HG02970 (cell line): ENCODE data around the gene C2orf42.
"Not testable (repeated sequence)": the region's sequence is repeated elsewhere in the genome, so short reads cannot be mapped to it uniquely, and the experiment has no call there.

Source experiments
- ATAC-seq: cut with Tn5 transposase; IDR thresholded peaks from one replicate; pipeline ENCODE4 v1.9.1; 2021; ENCODE audit warnings: mild to moderate bottlenecking, moderate library complexity, moderate number of reproducible peaks; ENCODE audit not compliant: unreplicated experiment, low FRiP score

C2orf42 gene

DNA sequence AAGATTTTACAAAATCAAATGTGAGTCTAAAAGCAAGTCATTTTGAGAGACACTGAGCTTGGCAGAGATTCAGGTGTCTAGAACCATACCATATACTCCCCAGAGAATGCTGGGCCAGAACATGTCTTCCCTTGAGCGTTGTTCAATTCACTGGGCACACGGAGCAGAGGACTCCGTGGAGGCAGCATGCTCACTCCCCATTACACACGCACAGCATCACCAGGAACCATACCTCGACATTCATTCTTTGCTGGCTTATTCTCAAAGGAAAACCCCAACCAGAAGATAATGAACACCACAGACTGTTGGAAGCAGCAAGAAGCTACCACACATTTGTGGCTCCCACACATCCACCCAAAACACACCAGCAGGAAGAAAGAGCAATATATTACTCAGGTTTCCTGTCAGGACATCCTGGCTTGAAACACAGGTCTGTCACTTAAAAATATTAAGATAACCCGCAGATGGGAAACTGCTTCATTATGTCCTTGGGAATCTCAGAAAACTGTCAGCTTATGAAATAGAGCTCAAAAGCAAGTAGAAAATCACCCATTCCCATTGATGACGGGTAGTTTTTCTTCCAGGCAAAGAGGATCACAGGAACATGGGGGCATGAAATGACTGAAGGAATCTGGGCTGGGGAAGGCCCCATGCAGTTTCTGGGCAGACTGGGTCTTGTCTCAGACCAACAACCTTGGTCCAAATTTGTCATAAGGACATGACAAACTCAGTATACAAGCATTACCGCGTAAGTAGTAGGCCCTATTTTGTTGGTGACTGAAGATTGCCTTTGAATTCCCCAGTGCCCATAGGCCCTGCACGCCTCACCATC, 57.1 kb downstream of the C2orf42 start:
- ATAC-seq, result no peak

DNA sequence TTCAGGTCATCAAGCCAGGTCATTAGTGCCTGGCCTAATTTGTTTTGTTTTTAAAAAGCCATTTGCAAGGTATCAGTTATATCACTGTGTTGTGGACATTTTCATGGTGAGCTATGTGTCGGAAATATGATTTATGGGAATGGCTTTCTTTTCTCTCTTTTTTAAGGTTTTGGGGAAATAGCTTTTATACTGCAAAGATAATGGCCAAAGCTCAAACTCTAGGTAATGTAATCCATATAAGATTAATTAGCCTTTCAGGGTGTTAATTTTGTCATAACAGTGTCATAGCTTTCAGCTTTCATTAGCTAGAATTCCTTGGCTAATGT, 57.7 kb downstream of the C2orf42 start:
- ATAC-seq, result no peak

DNA sequence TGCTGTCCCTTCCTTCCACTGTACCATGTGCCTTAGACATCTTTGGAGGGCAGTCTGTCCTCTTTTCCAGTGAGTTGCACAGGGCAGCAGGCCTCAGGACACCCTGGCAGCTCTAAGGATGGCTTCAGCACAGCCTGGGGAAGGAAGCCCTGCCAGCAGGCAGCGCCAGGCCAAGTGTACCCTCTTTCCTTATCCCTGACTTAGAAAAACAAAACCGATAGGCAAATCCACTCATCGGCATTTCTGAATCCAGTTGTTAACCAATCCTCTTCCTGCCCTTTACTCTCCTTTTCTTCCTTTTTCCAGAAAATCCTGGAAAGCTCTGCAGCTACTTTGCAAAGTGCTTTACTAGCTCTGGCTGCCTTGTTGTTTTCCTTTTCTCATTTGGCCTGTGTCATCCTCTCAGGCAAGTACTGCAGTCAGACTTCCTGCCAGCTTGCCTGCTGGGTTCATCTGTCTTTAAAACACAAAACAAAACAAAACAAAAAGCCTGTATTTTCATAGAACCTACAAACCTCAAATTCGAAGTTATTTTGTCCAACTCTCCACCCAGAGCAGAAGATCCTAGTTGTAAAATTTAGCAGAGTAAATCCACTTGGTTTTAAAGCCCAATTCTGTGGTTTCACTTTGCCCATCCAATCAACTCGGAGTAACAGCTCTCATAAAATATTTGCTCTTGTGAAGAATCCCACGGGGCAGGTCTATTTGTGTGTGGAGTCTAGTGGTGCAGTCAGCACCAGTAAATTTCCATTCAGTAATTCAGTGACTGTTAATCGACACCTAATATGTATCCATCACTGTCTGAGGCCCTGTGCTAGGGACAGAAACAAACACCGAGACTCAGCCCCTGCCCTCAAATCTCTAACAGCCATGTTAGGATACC, 58.3 kb downstream of the C2orf42 start:
- peak; percentile 46 for ATAC-seq

- ATAC-seq, result not testable (repeated sequence)
These were observed 59.3 kb downstream of the C2orf42 start for GRCh38 chr2:70131344-70132143.

DNA sequence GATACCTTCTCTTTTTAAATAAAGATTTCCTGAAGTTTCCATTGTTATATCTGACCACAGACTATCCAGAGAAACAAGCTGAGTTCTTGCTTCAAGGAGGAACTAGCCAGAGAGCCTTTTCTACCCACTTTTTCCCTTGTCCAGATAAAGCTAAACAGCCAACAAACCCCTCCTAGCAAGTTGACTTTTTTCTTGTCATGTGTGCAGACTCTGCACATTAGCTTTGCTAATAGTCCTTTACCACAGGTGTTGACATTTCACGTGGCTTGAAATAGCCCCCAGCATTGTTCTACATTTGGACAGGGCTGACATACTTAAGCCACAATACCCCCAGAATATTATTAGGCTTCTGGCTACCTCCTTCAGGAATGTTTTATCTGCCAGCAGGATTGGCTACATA, 62.8 kb downstream of the C2orf42 start:
- no peak for ATAC-seq

DNA sequence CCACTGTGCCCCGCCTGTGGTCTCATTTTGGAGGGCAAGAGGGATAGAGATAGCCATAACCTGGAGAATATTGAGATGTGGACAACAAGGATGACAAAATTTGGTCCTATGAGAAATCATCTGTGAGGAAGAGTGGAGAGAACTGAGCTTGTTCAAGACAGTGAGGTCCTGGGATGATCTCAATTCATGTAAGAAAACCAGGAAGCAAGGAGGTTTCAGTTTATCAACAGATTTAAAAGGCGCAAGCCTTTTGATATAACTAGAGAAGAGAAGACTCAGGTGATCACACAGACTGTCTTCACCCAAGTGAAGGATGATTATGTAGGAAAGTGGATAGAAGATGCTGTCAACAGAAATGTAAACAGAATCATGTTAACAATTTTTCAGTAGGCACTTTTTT, 64.4 kb downstream of the C2orf42 start:
- ATAC-seq, result no peak

GRCh38 chr2:70125498-70125898, 65.3 kb downstream of the C2orf42 start:
- no peak for ATAC-seq

DNA sequence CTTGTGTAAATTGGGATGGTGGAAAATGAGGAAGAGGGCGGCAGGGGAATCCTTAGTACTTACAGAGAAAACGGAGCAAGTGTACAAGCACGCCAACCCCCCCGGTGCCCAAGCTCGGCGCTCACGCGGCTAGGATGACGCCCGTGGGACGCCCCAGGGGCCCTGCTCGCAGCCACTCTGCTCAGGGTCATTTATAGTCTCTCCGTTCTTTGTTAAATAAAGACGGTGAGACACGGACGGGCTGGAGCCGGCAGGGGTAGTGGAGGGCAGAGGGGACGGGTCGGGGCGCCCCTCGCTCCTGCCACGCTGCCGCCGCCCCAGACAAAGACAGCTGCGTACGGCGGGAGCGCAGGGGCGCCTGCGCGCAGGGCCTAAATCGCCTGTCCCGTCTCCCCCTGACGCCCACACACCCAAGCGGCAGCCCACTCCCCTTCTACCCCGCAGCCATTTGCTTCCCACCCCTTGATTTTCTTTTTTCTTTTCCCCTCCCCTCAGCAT, 65.8 kb downstream of the C2orf42 start:
- ATAC-seq, result peak; percentile 36

DNA sequence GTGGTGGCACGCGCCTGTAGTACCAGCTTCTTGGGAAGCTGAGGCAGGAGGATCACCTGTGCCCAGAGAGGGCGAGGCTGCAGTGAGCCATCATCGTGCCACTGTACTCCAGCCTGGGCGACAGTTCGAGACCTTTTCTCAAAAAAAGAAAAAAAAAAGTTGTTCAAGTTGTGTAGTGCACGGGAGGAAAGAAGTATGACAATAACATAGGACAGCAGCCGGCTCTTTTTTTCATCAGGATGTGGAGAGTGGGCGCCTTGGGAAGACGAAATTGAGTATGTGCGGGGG, 67.0 kb downstream of the C2orf42 start:
- no peak for ATAC-seq

DNA sequence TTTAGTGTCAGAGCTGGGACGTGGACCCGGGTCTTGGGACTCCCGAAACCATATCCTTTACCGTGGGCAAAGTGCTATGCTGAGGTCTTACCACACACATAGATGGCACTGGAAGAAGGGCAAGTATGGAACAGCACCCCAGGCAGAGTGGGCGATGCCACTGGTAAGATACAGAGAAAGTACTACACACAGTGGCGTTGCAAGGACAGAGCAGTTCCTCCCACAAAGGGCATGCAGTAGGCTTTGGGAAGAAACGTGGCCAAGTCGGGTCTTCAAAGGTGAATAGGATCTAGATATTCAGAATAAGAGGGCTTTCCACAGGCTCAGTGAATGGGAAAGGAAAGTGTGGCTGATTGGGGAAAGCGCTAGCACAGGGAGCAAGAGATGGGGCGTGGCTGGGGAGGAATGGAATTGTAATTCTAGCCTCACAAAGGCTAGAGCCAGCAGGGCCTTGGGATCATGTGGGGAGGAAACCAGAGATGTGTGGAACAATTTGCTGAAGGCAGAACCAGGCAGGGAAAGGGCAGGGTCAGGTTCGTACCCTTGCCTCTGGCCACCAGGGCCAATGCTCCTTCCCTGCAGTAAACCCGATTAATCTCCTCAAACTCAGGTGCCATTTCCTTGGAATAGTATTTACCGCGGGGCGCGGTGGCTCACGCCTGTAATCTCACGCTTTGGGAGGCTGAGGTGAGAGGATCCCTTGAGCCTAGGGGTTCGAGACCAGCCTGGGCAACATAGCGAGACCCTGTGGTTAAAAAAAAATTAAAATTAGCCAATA, 67.6 kb downstream of the C2orf42 start:
- ATAC-seq, result no peak

DNA sequence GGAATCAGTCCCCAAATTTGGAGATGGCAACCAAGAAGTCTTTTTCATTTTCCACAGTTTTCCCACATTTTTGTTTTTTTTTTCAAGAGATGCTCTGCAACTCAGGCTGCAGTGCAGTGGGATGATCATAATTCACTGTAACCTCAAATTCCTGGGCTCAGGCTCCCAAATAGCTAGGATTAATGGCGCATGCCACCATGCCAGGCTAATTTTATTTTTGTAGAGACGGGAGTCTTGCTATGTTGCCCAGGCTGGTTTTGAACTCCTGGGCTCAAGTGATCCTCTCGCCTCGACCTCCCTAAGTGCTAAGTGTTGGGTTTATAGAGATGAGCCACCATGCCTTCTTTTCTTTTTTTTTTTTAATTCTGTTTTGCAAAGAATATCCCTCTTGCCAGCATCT, 68.3 kb downstream of the C2orf42 start:
- no peak for ATAC-seq

GRCh38 chr2:70121627-70122372, 69.0 kb downstream of the C2orf42 start:
- no peak for ATAC-seq

DNA sequence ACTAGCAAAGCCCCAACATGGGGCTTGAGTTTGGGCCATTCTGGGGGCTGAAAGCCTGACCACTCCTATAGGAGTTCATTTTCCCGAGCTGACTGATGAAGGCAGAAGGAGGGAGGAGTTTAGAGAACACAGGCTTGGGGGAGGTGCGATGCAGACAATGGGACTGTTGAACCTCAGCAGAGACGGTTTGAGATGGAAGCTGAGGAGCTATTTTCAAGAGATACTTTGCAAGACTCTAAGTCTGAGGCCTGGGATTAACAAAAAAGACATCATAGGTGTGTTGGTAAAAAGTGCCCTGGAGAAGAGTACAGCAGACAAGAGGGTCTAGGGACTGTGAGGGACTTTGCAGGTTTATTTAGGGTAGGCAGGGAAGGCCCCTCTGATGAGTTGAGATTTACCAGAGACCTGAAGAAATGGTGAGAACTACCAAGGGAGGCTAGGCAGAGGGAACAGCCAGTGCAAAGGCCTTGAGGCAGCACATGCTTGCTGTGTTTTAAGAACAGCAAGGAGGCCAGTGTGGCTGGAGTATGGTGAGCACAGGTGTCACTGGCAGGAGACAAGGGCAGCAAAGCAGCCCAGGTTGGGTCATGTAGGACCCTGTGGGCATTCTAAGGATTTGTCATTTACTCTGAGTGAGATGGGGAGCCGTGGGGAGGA, 71.9 kb downstream of the C2orf42 start:
- no peak for ATAC-seq

DNA sequence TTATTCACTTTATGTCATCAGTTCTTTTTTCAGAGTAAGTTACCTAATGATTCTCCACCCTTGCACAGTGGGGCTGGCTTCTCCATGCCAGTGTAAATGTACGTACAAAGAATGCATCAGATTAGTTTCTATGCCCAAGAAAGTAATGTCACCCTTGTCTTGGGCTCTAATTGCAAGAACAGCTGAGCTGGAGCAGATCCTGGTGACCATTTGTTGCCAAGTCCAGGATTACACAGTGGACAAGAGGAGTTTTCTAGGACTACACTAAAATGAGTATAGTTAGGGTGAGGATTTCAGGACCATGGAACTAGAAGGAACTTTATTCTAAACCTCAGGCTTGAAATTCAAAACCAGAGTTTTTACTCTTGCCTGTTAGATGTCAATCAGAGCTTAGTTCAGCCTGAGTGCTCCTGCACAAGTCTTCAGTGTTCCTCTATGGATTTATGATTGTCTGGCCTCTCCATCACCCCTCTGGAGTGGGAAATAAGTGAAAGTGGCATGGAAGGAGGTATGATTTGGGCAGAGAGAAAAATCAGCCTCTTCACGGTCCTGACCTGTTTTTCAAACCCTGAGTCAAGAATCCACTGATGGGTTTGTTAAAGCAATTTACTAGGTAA, 73.8 kb downstream of the C2orf42 start:
- no peak for ATAC-seq

DNA sequence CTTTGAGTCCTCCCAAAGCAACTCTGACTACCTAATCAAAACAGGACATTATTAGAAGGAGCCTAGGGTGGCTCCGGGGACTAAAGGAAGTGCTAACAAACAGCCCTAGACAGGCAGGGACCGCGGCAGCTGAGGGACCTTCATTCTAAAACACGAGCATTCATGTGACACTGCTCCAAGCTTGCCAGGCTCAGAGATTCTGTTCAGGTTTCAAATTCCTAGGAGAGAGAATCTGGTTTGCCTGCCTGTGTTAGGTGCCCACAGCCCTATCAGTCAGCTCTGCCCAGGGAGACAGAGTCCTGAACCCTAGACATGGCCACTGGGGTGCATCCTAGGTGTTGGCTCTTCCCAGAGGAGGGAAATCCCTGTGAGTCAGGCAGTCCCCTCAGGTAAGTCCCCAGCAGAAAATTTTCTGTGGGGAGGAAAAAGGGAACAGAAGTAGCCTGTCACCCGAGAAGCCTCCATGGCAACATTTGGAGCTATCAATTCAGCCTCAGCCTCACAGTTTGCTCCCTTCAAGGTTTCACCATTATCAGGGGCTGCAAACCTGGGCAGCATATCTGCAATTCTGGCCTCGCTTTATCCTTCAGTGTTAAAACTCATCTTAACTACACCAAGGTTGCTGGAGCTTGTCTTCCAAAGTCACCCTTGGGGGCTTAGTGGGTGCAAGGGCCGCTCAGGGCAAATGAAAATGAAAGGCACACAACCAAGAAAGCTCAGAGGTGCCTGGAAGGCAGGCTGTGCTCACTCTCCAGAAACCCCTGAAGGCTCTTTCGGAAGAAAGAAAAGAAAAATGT, 75.0 kb downstream of the C2orf42 start:
- ATAC-seq, result no peak

DNA sequence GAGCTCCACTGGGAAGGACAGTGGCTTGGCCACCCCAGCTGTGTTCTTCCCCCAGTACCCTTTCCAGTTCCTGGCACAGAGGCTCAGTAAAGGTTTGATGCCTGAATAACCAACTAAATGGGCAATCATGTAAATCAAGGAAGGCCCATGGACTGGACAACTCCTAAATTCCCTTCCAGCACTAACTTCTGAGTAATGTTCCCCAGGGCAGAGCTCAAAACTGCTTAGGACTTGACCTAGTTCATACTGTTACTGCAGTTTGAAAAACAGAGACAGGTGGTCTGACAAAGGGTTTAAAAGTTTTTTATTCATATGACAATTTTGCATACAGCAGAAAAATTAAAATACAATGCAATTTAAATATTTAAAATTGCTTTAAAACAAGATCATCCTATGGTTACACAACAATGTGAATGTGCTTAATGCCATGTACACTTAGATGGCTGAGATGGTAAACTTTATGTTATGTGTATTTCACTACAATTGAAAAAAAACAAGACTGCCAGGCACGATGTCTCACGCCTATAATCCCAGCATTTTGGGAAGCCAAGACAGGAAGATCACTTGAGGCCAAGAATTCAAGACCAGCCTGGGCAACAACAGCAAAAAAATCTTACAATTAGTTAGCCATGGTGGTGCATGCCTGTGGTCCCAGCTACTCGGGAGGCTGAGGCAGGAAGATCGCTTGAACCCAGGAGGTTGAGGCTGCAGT, 77.3 kb downstream of the C2orf42 start:
- ATAC-seq, result no peak
